ENCODE data around the gene HDAC4. TPM values are rescaled to one million over a fixed set of nuclear protein-coding genes. Genes with fewer than 3 reads are reported as not detected.

HDAC4 gene
- polyA plus RNA-seq, 1 donor from 2014 or later, result 2.8 TPM

DNA sequence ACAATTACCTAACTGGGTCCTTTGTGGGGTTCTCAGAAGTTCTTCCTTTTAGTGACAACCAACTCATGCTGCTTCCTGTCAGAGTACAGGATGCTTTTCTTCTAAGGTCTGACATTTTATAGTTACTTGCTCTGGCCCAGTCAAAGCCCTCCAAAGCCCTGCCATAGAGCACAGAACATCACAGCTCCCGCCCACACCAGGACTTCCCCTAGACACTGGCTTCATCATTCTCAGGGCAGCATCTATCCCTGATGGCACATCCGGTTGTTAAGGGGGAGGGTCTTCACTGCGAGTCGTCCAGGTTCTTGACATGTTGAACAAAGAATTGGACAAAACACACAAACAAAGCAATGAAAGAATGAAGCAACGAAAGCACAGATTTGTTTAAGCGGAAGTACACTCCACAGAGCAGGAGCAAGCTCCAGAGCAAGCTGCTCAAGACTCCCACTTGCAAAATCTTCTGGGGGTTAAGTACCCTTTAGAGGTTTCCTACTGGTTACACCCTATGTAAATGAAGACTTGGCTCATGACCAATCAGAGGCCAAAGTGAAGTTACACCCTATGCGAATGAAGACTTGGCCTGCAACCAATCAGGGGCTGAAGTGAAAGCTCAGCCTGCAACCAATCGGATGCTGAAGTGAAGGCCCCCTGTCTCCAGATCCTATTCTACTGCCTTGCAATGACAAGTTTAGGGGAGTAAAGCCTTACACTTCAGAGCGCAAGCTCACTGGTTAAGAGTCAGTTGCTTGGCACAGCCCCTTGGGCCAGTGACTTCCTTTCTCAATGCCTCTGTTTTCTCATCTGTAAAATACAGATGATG is 79.0 kb downstream of the HDAC4 start:
- peaks cover 9 to 25% (median 18%) of the 10 kb centered on the region in 3 donors for H3K4me1 Mint-ChIP-seq
- no peaks in the 10 kb centered on the region for H3K9me3 Mint-ChIP-seq
- peaks cover 4% of the 10 kb centered on the region for H3K36me3 Mint-ChIP-seq
- peak overlapping the region in 2 of 3 donors; percentile 71 to 90 for H3K27ac Mint-ChIP-seq
- peaks cover 1% of the 10 kb centered on the region for H3K27me3 Mint-ChIP-seq
- H3K4me3 Mint-ChIP-seq, result peak overlapping the region in 2 of 4 donors; percentile 12 to 87

DNA sequence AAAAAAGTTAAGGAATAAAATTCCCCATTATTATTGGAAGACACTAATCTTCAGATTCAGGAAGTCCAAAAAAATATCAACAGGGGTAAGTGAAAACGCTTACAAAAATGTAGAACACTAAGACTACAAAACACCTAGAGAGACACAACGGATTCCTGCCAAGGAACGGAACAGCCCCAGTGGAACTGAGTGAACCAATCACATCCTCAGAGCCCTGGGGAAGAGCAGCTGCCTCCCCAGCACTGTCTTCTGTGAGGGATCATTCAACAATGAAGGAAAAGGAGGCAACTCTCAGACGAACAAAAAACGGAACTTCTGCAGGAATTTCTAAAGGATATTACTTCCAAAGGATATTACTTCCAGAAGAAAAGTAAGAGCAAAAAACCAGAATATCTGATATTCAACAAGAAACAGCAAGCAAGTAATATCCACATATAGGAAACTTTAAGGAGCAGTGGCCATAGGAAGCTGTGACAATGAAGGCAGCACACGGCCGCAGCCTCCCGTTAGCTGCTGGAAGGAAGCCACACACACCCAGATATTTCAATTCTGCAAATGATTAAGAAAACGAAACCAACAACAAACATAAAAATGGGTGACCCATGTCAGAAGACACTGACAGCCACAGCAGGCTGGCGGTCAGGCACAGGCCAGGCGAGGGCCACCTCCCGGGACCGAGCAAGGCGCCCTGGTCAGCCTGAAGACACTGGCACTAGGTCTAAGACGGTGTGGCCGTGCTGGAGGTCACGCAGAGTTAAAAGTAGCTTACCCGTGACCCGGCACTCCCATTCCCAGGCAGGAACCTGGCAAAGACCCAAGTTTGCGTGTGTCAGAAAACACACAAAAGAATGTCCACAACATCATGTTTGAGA is 81.8 kb downstream of the HDAC4 start:
- Mint-ChIP-seq H3K4me1 (peaks cover 16 to 31% (median 25%) of the 10 kb centered on the region in 3 donors), H3K27ac (no peak overlapping the region), H3K36me3 (peaks cover 3% of the 10 kb centered on the region)

GRCh38 chr2:239318151-239318611 is 82.6 kb downstream of the HDAC4 start:
- peaks cover 16 to 30% (median 24%) of the 10 kb centered on the region in 3 donors for H3K4me1 Mint-ChIP-seq
- peak overlapping the region in 1 of 4 donors; percentile 32 for H3K4me3 Mint-ChIP-seq
- H3K27ac Mint-ChIP-seq, result no peak overlapping the region
- H3K9me3 Mint-ChIP-seq, result peaks cover 0 to 5% (median 0%) of the 10 kb centered on the region in 3 donors
- peaks cover 1% of the 10 kb centered on the region for H3K27me3 Mint-ChIP-seq
- peaks cover 3% of the 10 kb centered on the region for H3K36me3 Mint-ChIP-seq

More for the DNA sequence above, 81.8 kb downstream of the HDAC4 start:
- Mint-ChIP-seq H3K9me3 (peaks cover 0 to 5% (median 0%) of the 10 kb centered on the region in 3 donors), H3K4me3 (peak overlapping the region in 3 of 4 donors; percentile 73 to 86 (median 82)), H3K27me3 (peaks cover 1% of the 10 kb centered on the region)

DNA sequence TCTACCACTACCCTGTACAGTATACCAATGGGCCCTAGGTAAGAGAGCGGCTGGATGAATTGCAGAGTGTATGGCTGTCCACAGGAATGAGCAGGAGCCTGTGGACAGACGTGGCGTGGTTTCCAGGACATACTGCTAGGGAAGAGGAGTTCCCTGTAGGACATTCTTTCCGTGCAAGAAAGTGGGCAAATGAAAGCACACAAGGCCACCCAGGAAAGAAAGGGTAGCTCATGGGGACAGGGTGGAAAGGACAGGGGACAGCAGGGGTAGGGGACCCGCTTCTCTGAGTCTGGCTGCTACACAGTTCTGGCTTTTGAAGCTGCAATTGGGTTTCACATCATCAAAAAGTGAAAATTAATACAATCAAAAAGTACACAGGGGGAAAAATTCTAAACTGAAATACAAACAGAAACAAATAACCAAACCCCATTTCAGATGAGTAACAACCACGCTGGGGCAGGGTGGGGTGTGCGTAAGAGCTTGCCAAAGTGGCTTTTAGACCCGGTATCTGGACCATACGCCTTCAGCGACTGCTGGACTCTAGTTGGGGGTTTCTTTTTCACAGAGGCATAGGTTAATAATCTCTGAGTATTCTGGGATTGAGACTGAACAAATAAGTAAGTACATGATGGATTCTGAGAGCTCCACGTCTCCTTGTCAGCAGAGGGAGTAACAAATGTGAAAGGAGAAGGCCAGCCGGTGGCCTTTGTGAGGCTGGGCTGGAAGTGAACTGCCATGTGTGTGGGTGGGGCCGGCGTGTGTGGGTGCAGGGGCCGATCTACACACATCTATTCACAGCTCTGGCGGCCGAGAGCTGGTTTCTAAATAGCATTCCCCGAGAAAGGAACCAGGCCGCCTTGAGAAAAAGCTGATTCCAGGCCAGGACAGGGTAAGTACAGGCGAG is 84.0 kb downstream of the HDAC4 start:
- no peak overlapping the region for H3K27ac Mint-ChIP-seq
- peaks cover 3% of the 10 kb centered on the region for H3K36me3 Mint-ChIP-seq
- peaks cover 1% of the 10 kb centered on the region for H3K27me3 Mint-ChIP-seq
- H3K4me1 Mint-ChIP-seq, result peaks cover 16 to 24% (median 18%) of the 10 kb centered on the region in 3 donors
- H3K4me3 Mint-ChIP-seq, result peak overlapping the region in 1 of 4 donors; percentile 63
- peaks cover 0 to 5% (median 0%) of the 10 kb centered on the region in 3 donors for H3K9me3 Mint-ChIP-seq

DNA sequence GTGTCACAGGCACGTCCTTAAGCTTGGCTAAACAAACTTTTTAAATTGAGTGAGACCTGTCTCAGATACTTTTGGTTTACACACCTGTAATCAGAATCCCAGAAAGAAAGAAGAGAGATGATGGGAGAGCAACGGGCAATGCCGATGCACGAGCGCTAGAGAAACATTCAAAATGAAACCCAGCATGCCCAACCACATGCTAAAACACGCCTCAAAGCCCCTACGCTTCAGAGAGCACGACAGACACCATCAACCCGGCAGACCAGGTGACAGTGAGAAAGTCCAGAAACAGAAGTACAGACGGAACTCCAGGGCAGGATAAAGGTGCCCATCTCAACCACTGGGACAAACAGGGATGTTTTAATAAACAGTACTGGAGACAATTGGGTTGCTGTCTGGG is 85.5 kb downstream of the HDAC4 start:
- H3K36me3 Mint-ChIP-seq, result peaks cover 3% of the 10 kb centered on the region
- peaks cover 0 to 5% (median 0%) of the 10 kb centered on the region in 3 donors for H3K9me3 Mint-ChIP-seq
- no peaks in the 10 kb centered on the region for H3K27me3 Mint-ChIP-seq
- peak overlapping the region in 1 of 3 donors; percentile 34 for H3K27ac Mint-ChIP-seq
- peak overlapping the region; percentile 7 to 80 (median 43) for H3K4me3 Mint-ChIP-seq
- H3K4me1 Mint-ChIP-seq, result peaks cover 12 to 19% (median 18%) of the 10 kb centered on the region in 3 donors

DNA sequence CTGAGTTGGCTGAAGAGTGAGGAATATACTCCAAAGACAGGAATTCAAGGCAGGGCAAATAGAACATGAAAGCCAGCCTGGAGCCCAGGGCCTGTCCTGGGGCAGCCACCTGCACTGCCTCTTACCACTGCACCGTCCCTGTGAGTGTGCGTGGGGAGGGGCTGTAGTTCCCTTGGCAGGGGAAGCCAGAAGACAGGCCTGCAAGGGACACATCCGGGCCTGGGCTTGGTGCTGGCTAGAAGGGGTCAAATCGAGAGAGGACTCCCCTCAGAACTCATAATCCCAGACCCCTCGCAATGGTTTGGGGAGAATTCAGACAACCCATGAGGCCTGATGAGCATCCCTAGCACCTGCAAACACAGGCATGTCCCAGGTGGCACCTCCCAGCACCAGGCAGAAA is 87.0 kb downstream of the HDAC4 start:
- peak overlapping the region in 1 of 3 donors; percentile 9 for H3K27ac Mint-ChIP-seq
- peaks cover 11 to 17% (median 13%) of the 10 kb centered on the region in 3 donors for H3K4me1 Mint-ChIP-seq
- H3K9me3 Mint-ChIP-seq, result peaks cover 0 to 5% (median 0%) of the 10 kb centered on the region in 3 donors
- no peak overlapping the region for H3K4me3 Mint-ChIP-seq
- peaks cover under 1% of the 10 kb centered on the region for H3K36me3 Mint-ChIP-seq
- no peaks in the 10 kb centered on the region for H3K27me3 Mint-ChIP-seq

- Mint-ChIP-seq H3K4me3 (no peak overlapping the region), H3K9me3 (peaks cover 0 to 5% (median 0%) of the 10 kb centered on the region in 3 donors), H3K27ac (peak overlapping the region in 1 of 3 donors; percentile 9), H3K36me3 (no peaks in the 10 kb centered on the region), H3K27me3 (no peaks in the 10 kb centered on the region), H3K4me1 (peaks cover 10 to 17% (median 12%) of the 10 kb centered on the region in 3 donors)
Observed at GRCh38 chr2:239312741-239313667, 87.8 kb downstream of the HDAC4 start.

DNA sequence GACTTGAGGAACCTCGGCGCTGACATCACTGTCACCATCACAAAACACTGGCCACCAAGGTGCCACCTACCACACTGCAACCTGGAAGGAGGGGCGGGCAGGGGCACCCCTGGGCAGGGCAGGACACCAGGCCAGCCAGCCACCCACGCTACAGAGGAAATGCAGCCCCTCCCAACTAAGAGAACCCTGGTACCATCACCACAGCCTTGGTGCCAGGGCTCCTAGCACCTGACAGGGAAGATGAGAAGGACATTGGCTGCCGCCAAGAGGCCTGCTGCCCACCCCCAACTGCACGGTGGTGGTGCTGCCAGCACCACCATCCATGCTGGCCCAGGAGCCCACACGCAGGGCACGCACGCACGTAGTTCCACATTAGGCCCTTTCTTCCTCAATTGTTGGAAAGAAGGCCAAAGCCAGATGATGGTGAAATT is 88.7 kb downstream of the HDAC4 start:
- H3K27me3 Mint-ChIP-seq, result no peaks in the 10 kb centered on the region
- H3K4me3 Mint-ChIP-seq, result no peak overlapping the region
- peaks cover 11 to 17% (median 12%) of the 10 kb centered on the region in 3 donors for H3K4me1 Mint-ChIP-seq
- H3K9me3 Mint-ChIP-seq, result peaks cover 0 to 5% (median 0%) of the 10 kb centered on the region in 3 donors
- no peak overlapping the region for H3K27ac Mint-ChIP-seq
- H3K36me3 Mint-ChIP-seq, result no peaks in the 10 kb centered on the region

DNA sequence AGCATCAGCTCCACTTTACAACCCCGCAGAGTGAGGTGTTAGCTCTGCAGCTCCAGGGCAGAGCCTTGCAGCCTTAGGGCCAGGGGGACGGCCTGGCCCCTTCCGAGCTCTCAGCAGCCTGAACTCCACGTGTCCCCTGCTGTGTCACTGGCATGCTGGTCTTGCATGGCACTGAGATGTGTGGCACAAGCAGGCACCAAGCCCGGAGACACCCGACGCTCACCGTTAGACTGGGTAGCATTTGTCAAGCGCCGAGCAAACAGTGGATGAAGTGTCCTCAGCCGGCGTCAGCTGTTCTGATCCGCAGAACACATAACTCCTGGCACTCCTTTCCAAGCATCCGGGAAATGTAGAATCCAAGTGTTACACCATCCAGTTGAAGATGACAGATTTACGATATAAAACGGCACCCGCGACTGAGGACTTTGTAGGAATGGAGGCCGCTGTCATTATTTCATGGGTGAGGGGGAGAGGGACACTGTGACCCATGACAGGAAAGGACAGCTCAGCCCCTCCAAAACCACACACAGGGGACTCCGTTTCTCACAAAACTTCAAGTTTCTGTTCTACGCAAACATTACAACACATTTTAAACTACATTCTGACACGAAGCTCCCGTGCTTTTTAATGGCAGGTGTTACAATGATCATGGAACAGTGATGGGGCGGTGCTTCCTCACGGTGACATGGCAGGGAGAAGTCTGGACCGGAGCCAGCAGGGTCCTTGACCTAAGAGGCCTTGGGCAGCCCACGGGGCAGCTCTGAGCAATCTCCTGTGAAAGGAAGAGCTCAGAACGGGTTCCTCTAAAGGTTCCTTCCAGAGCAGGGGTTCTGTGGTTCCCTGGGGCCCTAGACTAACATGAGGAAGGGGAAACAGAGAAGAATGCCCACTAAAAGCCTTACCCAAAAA is 89.4 kb downstream of the HDAC4 start:
- Mint-ChIP-seq H3K27me3 (no peaks in the 10 kb centered on the region), H3K4me3 (no peak overlapping the region), H3K9me3 (peaks cover 0 to 5% (median 0%) of the 10 kb centered on the region in 3 donors), H3K36me3 (no peaks in the 10 kb centered on the region), H3K27ac (no peak overlapping the region), H3K4me1 (peaks cover 11 to 13% (median 12%) of the 10 kb centered on the region in 3 donors)

DNA sequence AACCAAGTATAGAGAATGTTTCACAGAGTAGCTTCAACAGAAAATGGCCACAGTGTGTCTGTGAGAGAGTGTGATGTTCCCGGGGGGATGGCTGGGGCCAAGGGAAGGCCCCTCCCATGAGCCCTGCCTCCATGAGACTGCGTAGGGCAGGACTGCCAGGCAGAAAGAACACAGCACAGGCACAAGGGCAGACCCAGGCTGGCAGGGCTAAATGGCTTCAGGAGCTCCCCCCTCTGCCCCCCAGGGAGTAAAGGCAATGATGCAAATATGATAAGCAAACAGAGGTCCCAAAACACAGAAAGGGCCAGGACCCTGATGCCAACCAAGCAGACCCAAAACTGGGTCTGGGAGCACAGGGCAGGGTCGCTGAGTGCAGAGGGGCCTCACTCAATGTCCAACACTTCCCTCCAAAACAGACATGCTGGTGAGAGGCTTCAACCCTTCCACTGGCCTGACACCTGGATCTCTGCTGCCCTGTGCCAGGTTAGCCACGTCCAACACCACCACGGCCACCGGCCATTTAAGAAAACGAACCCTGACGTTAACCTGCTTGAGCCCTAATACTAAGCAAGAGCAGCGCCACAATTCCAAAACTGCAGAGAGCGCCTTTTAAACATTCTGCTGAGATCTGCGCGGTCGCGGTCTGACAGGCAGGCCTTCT is 90.3 kb downstream of the HDAC4 start:
- H3K27ac Mint-ChIP-seq, result no peak overlapping the region
- H3K9me3 Mint-ChIP-seq, result peaks cover 0 to 5% (median 0%) of the 10 kb centered on the region in 3 donors
- peaks cover 9 to 12% (median 12%) of the 10 kb centered on the region in 3 donors for H3K4me1 Mint-ChIP-seq
- peak overlapping the region in 1 of 4 donors; percentile 49 for H3K4me3 Mint-ChIP-seq
- no peaks in the 10 kb centered on the region for H3K36me3 Mint-ChIP-seq
- H3K27me3 Mint-ChIP-seq, result no peaks in the 10 kb centered on the region

- Mint-ChIP-seq H3K27ac (no peak overlapping the region), H3K4me3 (no peak overlapping the region), H3K4me1 (peaks cover 2 to 6% (median 6%) of the 10 kb centered on the region in 3 donors), H3K27me3 (no peaks in the 10 kb centered on the region), H3K36me3 (no peaks in the 10 kb centered on the region), H3K9me3 (peaks cover 0 to 4% (median 0%) of the 10 kb centered on the region in 3 donors)
Observed at GRCh38 chr2:239309398-239310245, 91.2 kb downstream of the HDAC4 start.
